Hematopoietic multipotent progenitor cell treated with erythropoietin and hydrocortisone succinate and interleukin-3 and kit ligand, for 17 days (in vitro differentiated cells): ENCODE data around the gene TRHDE.

Experiments used
- DNase-seq: peaks from one replicate; pipeline ENCODE4 v3.0.0-alpha.2; 2015; ENCODE audit warnings: low spot score

Gene TRHDE

GRCh38 chr12:72273499-72273837 lies 1.3 kb downstream of the TRHDE start:
- DNase-seq, result no peak

- DNase-seq, result no peak
Measured at GRCh38 chr12:72273851-72274351, 1.7 kb downstream of the TRHDE start.

GRCh38 chr12:72274931-72275330 lies 2.8 kb downstream of the TRHDE start:
- DNase-seq, result no peak

- no peak for DNase-seq
Measured at GRCh38 chr12:72275526-72275925, 3.4 kb downstream of the TRHDE start.

- DNase-seq, result no peak
Measured at GRCh38 chr12:72276181-72276805, 4.1 kb downstream of the TRHDE start.

- no peak for DNase-seq
Measured at GRCh38 chr12:72277415-72277814, 5.2 kb downstream of the TRHDE start.

- DNase-seq, result no peak
Measured at GRCh38 chr12:72278894-72279293, 6.7 kb downstream of the TRHDE start.

- no peak for DNase-seq
Measured at GRCh38 chr12:72281126-72281525, 9.0 kb downstream of the TRHDE start.

- DNase-seq, result no peak
Measured at GRCh38 chr12:72282721-72283120, 10.6 kb downstream of the TRHDE start.

- DNase-seq, result no peak
Measured at GRCh38 chr12:72285861-72286260, 13.7 kb downstream of the TRHDE start.

- DNase-seq, result no peak
Measured at GRCh38 chr12:72286526-72286925, 14.4 kb downstream of the TRHDE start.

- DNase-seq, result no peak
Measured at GRCh38 chr12:72288436-72288835, 16.3 kb downstream of the TRHDE start.

- no peak for DNase-seq
Measured at GRCh38 chr12:72288911-72289310, 16.7 kb downstream of the TRHDE start.

- DNase-seq, result no peak
Measured at GRCh38 chr12:72289633-72290032, 17.5 kb downstream of the TRHDE start.

- DNase-seq, result no peak
Measured at GRCh38 chr12:72291175-72291574, 19.0 kb downstream of the TRHDE start.

- no peak for DNase-seq
Measured at GRCh38 chr12:72293701-72294100, 21.5 kb downstream of the TRHDE start.

- DNase-seq, result no peak
Measured at GRCh38 chr12:72295101-72295500, 22.9 kb downstream of the TRHDE start.

- no peak for DNase-seq
Measured at GRCh38 chr12:72295744-72296143, 23.6 kb downstream of the TRHDE start.

- no peak for DNase-seq
Measured at GRCh38 chr12:72296389-72296788, 24.2 kb downstream of the TRHDE start.

GRCh38 chr12:72297666-72298065 lies 25.5 kb downstream of the TRHDE start:
- DNase-seq, result no peak

- DNase-seq, result no peak
Measured at GRCh38 chr12:72300728-72301127, 28.6 kb downstream of the TRHDE start.

- DNase-seq, result no peak
Measured at GRCh38 chr12:72304751-72305150, 32.6 kb downstream of the TRHDE start.

GRCh38 chr12:72307229-72307628 lies 35.1 kb downstream of the TRHDE start:
- no peak for DNase-seq

- no peak for DNase-seq
Measured at GRCh38 chr12:72311946-72312345, 39.8 kb downstream of the TRHDE start.

GRCh38 chr12:72313806-72314205 lies 41.6 kb downstream of the TRHDE start:
- no peak for DNase-seq
